ENCODE measurements around the gene GPRC5D. TPM values are rescaled to one million over a fixed set of nuclear protein-coding genes. Genes with fewer than 3 reads are reported as not detected.

GPRC5D gene
- total and polyA plus RNA-seq, 9 of the 15 experiments (the other 6 are each of a cell fraction or from before 2014, with no cell fraction given), result 1.0 to 1.1 TPM; not detected in 7

- peak; percentile 27 to 40 for TF ChIP-seq E2F6 (IDR thresholded peaks at IDR 0.05; ENCODE audit: borderline replicate concordance in 1 of 2, extremely low read depth in 1 of 2, insufficient read depth in 1 of 2, insufficient read length in 1 of 2, low read depth in 1 of 2, low read length in 1 of 2, poor library complexity in 1 of 2, severe bottlenecking in 1 of 2)
- no peak for TF ChIP-seq ZNF408 (CRISPR knock-in tag; IDR thresholded peaks at IDR 0.05; ENCODE audit: low read depth)
- peak; percentile 57; the same call in 1 of the 2 replicates for TF ChIP-seq ZKSCAN1 (IDR thresholded peaks at IDR 0.05; ENCODE audit: low read depth, low read length)
- no peak for TF ChIP-seq TAF15 (IDR thresholded peaks at IDR 0.05; ENCODE audit: low read depth, low read length)
- TF ChIP-seq NCOR1 (IDR thresholded peaks at IDR 0.05), result no peak
- TF ChIP-seq MAX (CRISPR knock-in tag; IDR thresholded peaks at IDR 0.05), result peak; percentile 63; the same call in 1 of the 2 replicates
- TF ChIP-seq CHD4 (IDR thresholded peaks at IDR 0.05; ENCODE audit: insufficient read depth, insufficient replicate concordance, low read depth, low read length, poor library complexity, severe bottlenecking), result no peak
- TF ChIP-seq ZNF165 (CRISPR knock-in tag; IDR thresholded peaks at IDR 0.05; ENCODE audit: borderline replicate concordance), result no peak
- TF ChIP-seq JUNB (CRISPR knock-in tag; conservative IDR thresholded peaks at IDR 0.05), result no peak
- no peak for TF ChIP-seq ARHGAP35 (IDR thresholded peaks at IDR 0.05; ENCODE audit: partially characterized antibody)
- TF ChIP-seq SMC3 (conservative IDR thresholded peaks at IDR 0.05; ENCODE audit: insufficient read depth, low read depth, low read length), result no peak
- no peak for TF ChIP-seq FOXO4 (CRISPR knock-in tag; IDR thresholded peaks at IDR 0.05)
- TF ChIP-seq HNRNPL (IDR thresholded peaks at IDR 0.05; ENCODE audit: low read depth, low read length), result no peak
- TF ChIP-seq ATF3 (IDR thresholded peaks at IDR 0.05), result no peak
- no peak for TF ChIP-seq ATF3 (CRISPR knock-in tag; conservative IDR thresholded peaks at IDR 0.05)
- TF ChIP-seq CBFB (CRISPR knock-in tag; IDR thresholded peaks at IDR 0.05), result no peak
- no peak for TF ChIP-seq RBM22 (IDR thresholded peaks at IDR 0.05; ENCODE audit: low read depth, low read length, poor library complexity, severe bottlenecking)
- TF ChIP-seq NFXL1 (CRISPR knock-in tag; IDR thresholded peaks at IDR 0.05), result no peak
- no peak for TF ChIP-seq CCAR2 (IDR thresholded peaks at IDR 0.05; ENCODE audit: low read depth, low read length)
- no peak for TF ChIP-seq TSC22D4 (tag; IDR thresholded peaks at IDR 0.05)
- no peak for TF ChIP-seq ZBTB34 (CRISPR knock-in tag; IDR thresholded peaks at IDR 0.05)
- no peak for TF ChIP-seq TARDBP (IDR thresholded peaks at IDR 0.05)
Measured at GRCh38 chr12:12927211-12928079, 24.5 kb downstream of the GPRC5D start (continued).
